Tibial artery (tissue), 4 donors: Measurements from ENCODE around the gene PAK4.

Experiments
- DNase-seq, 2 donors: peaks; one replicate each; pipeline ENCODE4 v3.0.0-alpha.2; 2019
- H3K27ac ChIP-seq, 2 donors: fragments of 200-600 bp; sonication (generic) in 1 of 2; 1 replicate in 1 of 2; 2 replicates in 1 of 2; pipeline ENCODE4 v1.5.1; 2018 to 2019; ENCODE audit warnings: mild to moderate bottlenecking in 1 of 2
- H3K27me3 ChIP-seq, 2 donors: fragments of 200-600 bp; sonication (generic) in 1 of 2; one replicate each; pipeline versions ENCODE4 v1.5.1 to v1.6.0; 2016 to 2019
- H3K36me3 ChIP-seq, 3 donors: fragments of 200-600 bp; sonication (generic) in 2 of 3; one replicate each; pipeline ENCODE4 v1.5.1; 2016 to 2019; ENCODE audit warnings: mild to moderate bottlenecking in 2 of 3
- H3K4me1 ChIP-seq, 4 donors: fragments of 200-600 bp; sonication (generic) in 2 of 4; 1 replicate in 3 of 4; 2 replicates in 1 of 4; pipeline ENCODE4 v1.5.1; 2016 to 2019
- H3K4me3 ChIP-seq, 2 donors: fragments of 200-600 bp; sonication (generic) in 1 of 2; 1 replicate in 1 of 2; 2 replicates in 1 of 2; pipeline ENCODE4 v1.5.1; 2018 to 2019; ENCODE audit warnings: mild to moderate bottlenecking in 2 of 2
- H3K9me3 ChIP-seq, 3 donors: fragments of 200-600 bp; sonication (generic) in 1 of 3; one replicate each; pipeline ENCODE4 v1.5.1; 2016 to 2019
- intact Hi-C: fragments of 100-400 bp; cut with DNase I; formaldehyde crosslinking; loops from one replicate; pipeline ENCODE4 v1.15.0; 2023; ENCODE audit warnings: low total_unique reads
- TF ChIP-seq, protein P1 (sequence below), 2 experiments: fragments of 200-600 bp in 1 of 2; fragments of 450-650 bp in 1 of 2; IDR thresholded peaks; one replicate each; pipeline ENCODE4 v1.5.1; 2017 to 2019; ENCODE audit warnings: antibody characterized with exemption in 2 of 2, mild to moderate bottlenecking in 1 of 2, moderate library complexity in 1 of 2

PAK4 gene

DNA sequence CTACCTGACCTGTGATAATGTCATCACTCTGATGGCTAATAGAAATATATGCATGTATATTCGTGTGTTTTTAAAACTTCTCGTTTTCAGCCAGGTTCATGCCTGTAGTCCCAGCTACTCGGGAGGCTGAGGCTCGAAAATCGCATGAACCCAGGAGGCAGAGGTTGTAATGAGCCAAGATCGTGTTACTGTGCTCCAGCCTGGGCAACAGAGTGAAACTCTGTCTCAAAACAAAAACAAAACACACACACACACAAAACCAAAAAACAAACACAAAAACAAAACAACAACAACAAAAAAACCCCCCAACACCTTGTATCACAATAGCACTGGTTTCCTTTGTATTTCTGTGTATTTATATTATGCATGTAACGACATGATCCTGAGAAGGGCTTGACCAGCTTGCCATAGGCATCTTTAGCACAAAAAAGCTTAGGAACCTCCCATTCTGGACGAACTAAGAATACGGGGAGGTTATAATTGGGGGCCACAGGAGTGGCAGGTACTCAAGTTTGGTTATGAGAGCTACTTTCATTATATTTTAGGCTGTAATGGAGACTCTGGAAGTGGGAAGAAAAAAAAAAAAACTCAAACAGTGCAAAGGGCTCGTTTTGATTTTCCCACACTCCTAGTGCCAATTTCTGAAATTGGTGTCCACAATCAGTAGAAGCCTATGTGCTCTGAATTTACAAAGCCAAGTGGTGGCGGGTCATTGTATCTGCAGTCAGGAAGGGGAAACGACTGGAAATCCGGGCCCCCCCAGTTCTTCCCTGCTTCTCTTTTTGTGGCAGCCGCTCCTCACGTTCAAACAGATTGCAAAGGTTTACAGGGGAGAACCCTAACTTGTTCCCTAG lies 42.6 kb upstream of the PAK4 start:
- DNase-seq: no peak
- Histone ChIP-seq H3K4me3 (no peak overlapping the region), H3K4me1 (peaks cover 0 to 15% (median 9%) of the 10 kb centered on the region in 4 donors), H3K27me3 (peaks cover 0 to 61% of the 10 kb centered on the region in 2 donors), H3K27ac (no peak overlapping the region), H3K36me3 (no peaks in the 10 kb centered on the region), H3K9me3 (no peaks in the 10 kb centered on the region)
- TF ChIP-seq, protein P1, sequence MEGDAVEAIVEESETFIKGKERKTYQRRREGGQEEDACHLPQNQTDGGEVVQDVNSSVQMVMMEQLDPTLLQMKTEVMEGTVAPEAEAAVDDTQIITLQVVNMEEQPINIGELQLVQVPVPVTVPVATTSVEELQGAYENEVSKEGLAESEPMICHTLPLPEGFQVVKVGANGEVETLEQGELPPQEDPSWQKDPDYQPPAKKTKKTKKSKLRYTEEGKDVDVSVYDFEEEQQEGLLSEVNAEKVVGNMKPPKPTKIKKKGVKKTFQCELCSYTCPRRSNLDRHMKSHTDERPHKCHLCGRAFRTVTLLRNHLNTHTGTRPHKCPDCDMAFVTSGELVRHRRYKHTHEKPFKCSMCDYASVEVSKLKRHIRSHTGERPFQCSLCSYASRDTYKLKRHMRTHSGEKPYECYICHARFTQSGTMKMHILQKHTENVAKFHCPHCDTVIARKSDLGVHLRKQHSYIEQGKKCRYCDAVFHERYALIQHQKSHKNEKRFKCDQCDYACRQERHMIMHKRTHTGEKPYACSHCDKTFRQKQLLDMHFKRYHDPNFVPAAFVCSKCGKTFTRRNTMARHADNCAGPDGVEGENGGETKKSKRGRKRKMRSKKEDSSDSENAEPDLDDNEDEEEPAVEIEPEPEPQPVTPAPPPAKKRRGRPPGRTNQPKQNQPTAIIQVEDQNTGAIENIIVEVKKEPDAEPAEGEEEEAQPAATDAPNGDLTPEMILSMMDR (IDR thresholded peaks at IDR 0.05): no peak
- intact Hi-C loops: no loop called here

DNA sequence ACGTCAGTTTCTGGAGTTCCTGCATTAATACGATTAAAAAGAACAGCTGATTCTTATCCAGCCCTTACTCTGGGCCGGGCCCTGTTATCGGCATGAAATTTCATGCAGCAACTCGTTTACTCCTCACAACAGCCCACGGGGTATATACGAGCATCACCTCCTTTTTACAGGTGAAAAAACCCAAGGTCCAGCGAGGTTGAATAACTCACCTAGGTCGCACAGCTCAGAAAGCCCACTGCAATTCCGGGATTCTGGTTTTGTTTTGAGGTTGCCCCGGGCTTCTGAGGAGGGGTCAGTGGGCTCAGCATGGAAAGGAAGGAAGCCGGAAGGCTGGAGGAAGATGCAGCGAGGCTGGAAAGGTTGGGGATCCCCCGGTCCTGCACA lies 42.0 kb upstream of the PAK4 start:
- peaks cover 0 to 67% of the 10 kb centered on the region in 2 donors for H3K27me3 ChIP-seq
- H3K4me1 ChIP-seq: peaks cover 0 to 15% (median 9%) of the 10 kb centered on the region in 4 donors
- intact Hi-C loops: no loop called here
- TF ChIP-seq, protein P1 (IDR thresholded peaks at IDR 0.05): no peak
- H3K4me3 ChIP-seq: no peak overlapping the region
- H3K27ac ChIP-seq: no peak overlapping the region
- no peaks in the 10 kb centered on the region for H3K9me3 ChIP-seq
- no peak for DNase-seq
- no peaks in the 10 kb centered on the region for H3K36me3 ChIP-seq

DNA sequence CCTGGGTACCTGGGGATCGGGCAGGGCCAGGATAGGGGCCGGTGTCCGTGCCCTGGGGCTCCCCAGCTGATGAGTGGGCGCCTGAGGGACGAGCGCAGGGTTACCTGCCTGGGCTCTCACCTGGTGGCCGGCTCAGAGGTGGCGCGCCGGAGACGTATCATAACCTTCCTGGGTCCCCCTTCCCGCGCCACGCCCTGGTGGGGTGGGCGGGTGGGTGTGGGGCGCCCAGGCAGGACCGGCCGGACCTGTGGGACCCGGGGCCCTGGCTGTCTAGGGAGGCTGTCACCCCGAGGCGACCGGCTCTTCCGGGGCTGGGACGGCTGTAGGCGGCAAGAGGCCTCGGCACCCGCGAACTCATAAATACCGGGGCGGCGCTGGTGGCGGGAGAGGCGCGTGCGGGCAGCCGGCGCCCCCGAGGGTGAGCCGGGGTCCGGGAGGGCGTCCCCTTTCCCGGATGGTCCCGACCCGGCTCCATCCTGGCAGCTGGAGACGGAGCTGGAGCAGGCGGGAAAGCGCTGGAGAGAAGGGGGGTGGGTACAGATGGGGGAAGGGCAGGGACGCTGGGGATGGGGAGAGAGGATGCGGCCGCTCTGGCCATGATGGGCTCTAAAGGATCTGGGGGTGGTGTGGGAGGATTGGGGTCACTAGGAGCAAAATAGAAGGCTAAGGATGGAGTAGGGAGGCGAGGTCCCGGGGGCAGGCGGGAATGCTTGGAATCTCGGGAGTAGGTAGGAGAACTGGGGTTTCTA lies 41.4 kb upstream of the PAK4 start, which contains the start of gene ACP7:
Gene ACP7 (plus strand): TSS at position 386 of the 749 bp plus-strand sequence. CDS start 902 bp downstream, outside the sequence.
- H3K36me3 ChIP-seq: no peaks in the 10 kb centered on the region
- TF ChIP-seq, protein P1 (IDR thresholded peaks at IDR 0.05): no peak
- peaks cover 0 to 69% of the 10 kb centered on the region in 2 donors for H3K27me3 ChIP-seq
- H3K9me3 ChIP-seq: no peaks in the 10 kb centered on the region
- H3K4me3 ChIP-seq: no peak within 1 kb of the TSS
- no peak within 1 kb of the TSS for H3K27ac ChIP-seq
- no peak for DNase-seq
- H3K4me1 ChIP-seq: peaks cover 0 to 15% (median 9%) of the 10 kb centered on the region in 4 donors
- intact Hi-C loops: no loop called here

DNA sequence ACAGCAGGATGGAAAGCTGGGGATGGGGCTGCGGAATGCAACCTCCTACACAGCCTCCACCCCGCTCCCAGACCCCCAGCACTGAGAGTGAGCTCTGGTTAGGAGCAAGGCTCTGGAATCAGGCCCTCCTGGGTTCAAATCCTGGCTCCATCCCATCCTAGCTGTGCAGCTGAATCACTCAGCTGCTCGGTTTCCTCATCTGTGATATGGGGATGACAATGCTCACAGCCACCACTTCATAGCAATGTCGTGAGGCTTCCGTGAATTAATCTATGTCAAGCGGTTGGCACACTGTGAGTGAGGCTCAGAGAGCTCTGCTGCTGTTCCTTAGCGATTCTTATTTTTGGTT lies 40.9 kb upstream of the PAK4 start:
- no peak overlapping the region for H3K4me3 ChIP-seq
- TF ChIP-seq, protein P1 (IDR thresholded peaks at IDR 0.05): no peak
- intact Hi-C loops: no loop called here
- peaks cover 0 to 68% of the 10 kb centered on the region in 2 donors for H3K27me3 ChIP-seq
- no peaks in the 10 kb centered on the region for H3K36me3 ChIP-seq
- DNase-seq: no peak
- no peak overlapping the region for H3K27ac ChIP-seq
- no peaks in the 10 kb centered on the region for H3K9me3 ChIP-seq
- peaks cover 0 to 15% (median 9%) of the 10 kb centered on the region in 4 donors for H3K4me1 ChIP-seq

DNA sequence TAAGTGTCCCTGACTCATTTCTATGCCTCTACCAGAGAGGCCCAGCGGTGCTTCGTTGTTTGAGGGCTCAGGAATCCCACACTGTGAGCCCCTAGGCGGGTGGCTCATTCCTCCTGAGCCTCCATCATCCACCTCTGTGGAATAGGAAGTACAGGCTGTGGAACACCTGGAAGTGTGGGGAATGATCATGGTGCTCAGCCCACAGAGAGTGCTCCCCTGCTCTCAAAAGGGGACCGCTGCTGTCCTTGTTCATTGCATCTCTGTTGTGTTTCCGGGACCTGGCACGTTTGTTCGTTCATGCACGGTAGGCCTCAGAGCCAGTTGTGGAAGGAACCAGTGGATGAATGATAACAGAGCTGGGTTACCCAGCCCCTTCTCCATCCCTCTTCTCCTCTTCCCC lies 40.2 kb upstream of the PAK4 start:
- Histone ChIP-seq H3K27me3 (peaks cover 0 to 68% of the 10 kb centered on the region in 2 donors), H3K9me3 (no peaks in the 10 kb centered on the region), H3K4me1 (peaks cover 0 to 15% (median 9%) of the 10 kb centered on the region in 4 donors), H3K4me3 (no peak overlapping the region), H3K27ac (no peak overlapping the region), H3K36me3 (no peaks in the 10 kb centered on the region)
- intact Hi-C loops: no loop called here
- no peak for DNase-seq
- TF ChIP-seq, protein P1 (IDR thresholded peaks at IDR 0.05): no peak
